Measurements from ENCODE around the gene PATL2. TPM values are rescaled to one million over a fixed set of nuclear protein-coding genes. Genes with fewer than 3 reads are reported as not detected.

PATL2 gene
- total and polyA plus RNA-seq, 11 donors = 0.44 to 4.2 (median 2.6) TPM; not detected in 1

DNA sequence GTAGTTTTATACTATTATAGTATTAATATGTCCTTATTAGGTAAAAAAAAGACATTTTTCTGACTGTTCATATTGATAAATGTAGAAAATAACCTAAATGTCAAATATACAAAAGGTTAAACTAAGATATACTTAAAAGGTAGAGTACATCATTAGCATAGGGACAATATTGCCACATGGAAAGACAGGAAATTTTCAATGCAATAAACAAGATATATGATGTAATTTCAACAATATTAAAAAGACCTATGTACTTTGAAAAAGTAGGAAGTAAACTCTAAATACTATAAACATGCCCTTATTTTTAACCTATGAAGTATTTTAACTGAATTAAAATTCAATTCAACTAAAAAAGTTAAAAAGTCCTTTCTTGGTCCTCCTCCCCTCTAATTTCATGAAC, 49.5 kb downstream of the PATL2 start:
- Histone ChIP-seq H3K27ac (peak overlapping the region in 2 of 12 donors; percentile 98 to 99), H3K9me3 (no peaks in the 10 kb centered on the region), H3K4me1 (peaks cover 0 to 39% (median 20%) of the 10 kb centered on the region in 12 donors), H3K36me3 (peaks cover 0 to 43% (median 34%) of the 10 kb centered on the region in 9 donors), H3K27me3 (no peaks in the 10 kb centered on the region), H3K4me3 (peak overlapping the region in 3 of 12 donors; percentile 69 to 96 (median 84))
- DNase-seq = no peak
- TF ChIP-seq, protein P1, sequence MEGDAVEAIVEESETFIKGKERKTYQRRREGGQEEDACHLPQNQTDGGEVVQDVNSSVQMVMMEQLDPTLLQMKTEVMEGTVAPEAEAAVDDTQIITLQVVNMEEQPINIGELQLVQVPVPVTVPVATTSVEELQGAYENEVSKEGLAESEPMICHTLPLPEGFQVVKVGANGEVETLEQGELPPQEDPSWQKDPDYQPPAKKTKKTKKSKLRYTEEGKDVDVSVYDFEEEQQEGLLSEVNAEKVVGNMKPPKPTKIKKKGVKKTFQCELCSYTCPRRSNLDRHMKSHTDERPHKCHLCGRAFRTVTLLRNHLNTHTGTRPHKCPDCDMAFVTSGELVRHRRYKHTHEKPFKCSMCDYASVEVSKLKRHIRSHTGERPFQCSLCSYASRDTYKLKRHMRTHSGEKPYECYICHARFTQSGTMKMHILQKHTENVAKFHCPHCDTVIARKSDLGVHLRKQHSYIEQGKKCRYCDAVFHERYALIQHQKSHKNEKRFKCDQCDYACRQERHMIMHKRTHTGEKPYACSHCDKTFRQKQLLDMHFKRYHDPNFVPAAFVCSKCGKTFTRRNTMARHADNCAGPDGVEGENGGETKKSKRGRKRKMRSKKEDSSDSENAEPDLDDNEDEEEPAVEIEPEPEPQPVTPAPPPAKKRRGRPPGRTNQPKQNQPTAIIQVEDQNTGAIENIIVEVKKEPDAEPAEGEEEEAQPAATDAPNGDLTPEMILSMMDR (IDR thresholded peaks at IDR 0.05) = no peak
- no peak for TF ChIP-seq POLR2A (IDR thresholded peaks at IDR 0.05)
- no peak for ATAC-seq
- intact Hi-C loops (cut with DNase I) = loop anchor here in 2 of 10 donors (5.0 kb wide), 1 partner anchor 76 kb away; the partner anchor contains the start of gene TRIM69 (in 2 of the 2)

DNA sequence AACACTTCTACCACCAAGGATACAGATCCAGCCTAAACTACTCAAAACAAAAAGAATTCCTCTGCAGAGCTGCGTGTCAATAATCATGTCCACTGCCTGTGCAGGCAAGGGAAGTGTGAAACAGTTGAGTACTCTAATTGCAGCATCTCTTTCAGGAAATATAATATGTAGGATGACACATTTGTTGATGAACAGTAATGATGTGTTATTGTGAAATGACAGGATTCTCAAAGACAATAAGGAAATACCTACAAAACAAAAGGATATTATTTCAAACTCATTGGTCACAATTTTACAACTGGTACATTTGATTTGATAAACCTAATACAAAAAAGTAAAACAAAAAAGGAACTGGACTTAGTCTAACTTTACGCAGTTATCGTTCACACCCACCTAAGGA, 52.1 kb downstream of the PATL2 start:
- no peak for DNase-seq
- TF ChIP-seq POLR2A (IDR thresholded peaks at IDR 0.05) = no peak
- TF ChIP-seq, protein P1 (IDR thresholded peaks at IDR 0.05) = no peak
- 97 to 99% (median 98%) methylated on average over 3 of the region's 3 CpGs for WGBS, 4 donors
- Histone ChIP-seq H3K27ac (no peak overlapping the region), H3K4me1 (peaks cover 0 to 41% (median 20%) of the 10 kb centered on the region in 12 donors), H3K27me3 (no peaks in the 10 kb centered on the region), H3K36me3 (peaks cover 0 to 68% (median 59%) of the 10 kb centered on the region in 9 donors), H3K4me3 (no peak overlapping the region), H3K9me3 (no peaks in the 10 kb centered on the region)
- intact Hi-C loops (cut with DNase I) = no loop called here
- ATAC-seq = no peak

DNA sequence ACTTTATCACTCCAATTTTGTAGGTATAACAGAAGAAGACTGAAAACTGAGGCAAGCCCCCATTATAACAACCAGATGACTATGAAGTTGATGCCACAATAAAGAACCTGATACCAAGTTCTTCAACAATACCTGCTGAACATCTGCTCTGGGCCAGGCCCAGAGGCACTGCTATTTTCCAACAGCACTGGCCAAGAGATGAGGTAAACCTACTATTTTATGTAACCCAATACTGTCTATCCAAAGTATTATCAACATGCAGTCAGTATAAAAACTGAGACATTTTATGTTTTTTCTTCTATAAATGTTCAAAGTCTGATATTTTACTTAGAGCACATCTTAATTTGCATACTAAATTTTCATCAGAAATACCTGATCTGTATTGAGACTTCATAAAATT, 53.7 kb downstream of the PATL2 start:
- DNase-seq = no peak
- H3K27me3 ChIP-seq = no peaks in the 10 kb centered on the region
- no peak overlapping the region for H3K4me3 ChIP-seq
- no peaks in the 10 kb centered on the region for H3K9me3 ChIP-seq
- peak overlapping the region in 9 of 12 donors; percentile 10 to 71 (median 37) for H3K27ac ChIP-seq
- ATAC-seq = peak in 3 of 4 donors; percentile 45 to 75 (median 70)
- peaks cover 0 to 85% (median 70%) of the 10 kb centered on the region in 9 donors for H3K36me3 ChIP-seq
- peaks cover 0 to 37% (median 14%) of the 10 kb centered on the region in 12 donors for H3K4me1 ChIP-seq
- TF ChIP-seq POLR2A (IDR thresholded peaks at IDR 0.05) = no peak
- TF ChIP-seq, protein P1 (IDR thresholded peaks at IDR 0.05) = no peak
- intact Hi-C loops (cut with DNase I) = no loop called here

DNA sequence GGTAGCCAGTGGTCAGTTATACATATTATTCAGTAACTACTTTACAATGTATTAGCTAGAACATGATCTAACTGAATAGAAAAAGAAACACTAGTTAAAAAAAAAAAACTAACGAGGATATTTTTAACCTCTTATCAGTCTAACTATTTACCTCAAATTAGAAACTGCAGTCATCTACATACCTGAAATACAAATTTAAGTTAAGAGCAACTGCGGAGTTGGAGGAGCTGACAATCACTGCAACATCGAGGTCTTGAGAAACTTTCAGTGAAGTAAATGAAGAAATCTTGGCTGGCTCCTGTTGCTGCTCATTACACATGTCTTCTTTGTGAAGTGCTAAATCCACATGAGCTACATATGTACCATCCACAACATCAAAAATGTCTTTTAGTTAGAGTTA, 54.2 kb downstream of the PATL2 start:
- Histone ChIP-seq H3K4me3 (peak overlapping the region in 1 of 12 donors; percentile 7), H3K9me3 (no peaks in the 10 kb centered on the region), H3K4me1 (peaks cover 0 to 32% (median 11%) of the 10 kb centered on the region in 12 donors), H3K27me3 (no peaks in the 10 kb centered on the region), H3K36me3 (peaks cover 0 to 90% (median 74%) of the 10 kb centered on the region in 9 donors), H3K27ac (peak overlapping the region in 9 of 12 donors; percentile 10 to 71 (median 37))
- no peak for TF ChIP-seq POLR2A (IDR thresholded peaks at IDR 0.05)
- TF ChIP-seq, protein P1 (IDR thresholded peaks at IDR 0.05) = no peak
- intact Hi-C loops (cut with DNase I) = no loop called here
- ATAC-seq (peak in 2 of 4 donors; percentile 38 to 42), DNase-seq (no peak)
- 51 to 62% (median 57%) methylated on average over 3 of the region's 3 CpGs for WGBS, 4 donors
